ENCODE data around the gene MDC1. TPM values are rescaled to one million over a fixed set of nuclear protein-coding genes. Genes with fewer than 3 reads are reported as not detected.

Gene MDC1
- total and polyA plus RNA-seq, 2 of the 13 experiments (the other 11 are each of a cell fraction or from before 2014, with no cell fraction given) = 8.4 to 14.0 TPM

GRCh38 chr6:30742316-30743098 is 25.4 kb upstream of the MDC1 start, which contains the start of gene FLOT1 (continued):
- TF ChIP-seq ZNF660 (CRISPR knock-in tag; IDR thresholded peaks at IDR 0.05; ENCODE audit: borderline replicate concordance, low read depth) (no peak), ZFP41 (CRISPR knock-in tag; IDR thresholded peaks at IDR 0.05; ENCODE audit: borderline replicate concordance) (peak; percentile 47), TIGD3 (CRISPR knock-in tag; IDR thresholded peaks at IDR 0.05; ENCODE audit: borderline replicate concordance) (0 out of 2 replicates have a peak, but pooled peaks have one; percentile 77), ZBTB37 (CRISPR knock-in tag; IDR thresholded peaks at IDR 0.05) (peak; percentile 89), ARNTL (CRISPR knock-in tag; IDR thresholded peaks at IDR 0.05) (no peak; the same call in 1 of the 2 replicates), ZNF207 (IDR thresholded peaks at IDR 0.05; ENCODE audit: borderline replicate concordance) (no peak), JUND (CRISPR knock-in tag; IDR thresholded peaks at IDR 0.05) (peak; percentile 52; the same call in 1 of the 2 replicates), POLR2AphosphoS2 (IDR thresholded peaks at IDR 0.05; ENCODE audit: low read depth, low read length) (peak; percentile 75), HOXD1 (CRISPR knock-in tag; IDR thresholded peaks at IDR 0.05) (peak; percentile 3), ZNF501 (CRISPR knock-in tag; IDR thresholded peaks at IDR 0.05) (peak; percentile 98), ZNF724P (CRISPR knock-in tag; IDR thresholded peaks at IDR 0.05; ENCODE audit: borderline replicate concordance) (no peak), BRD4 (CRISPR knock-in tag; IDR thresholded peaks at IDR 0.05) (peak; percentile 38; the same call in 1 of the 2 replicates), ATF1 (CRISPR knock-in tag; IDR thresholded peaks at IDR 0.05) (no peak; the same call in 1 of the 2 replicates), ZNF598 (CRISPR knock-in tag; IDR thresholded peaks at IDR 0.05; ENCODE audit: borderline replicate concordance) (no peak; the same call in 1 of the 2 replicates), UBTF (CRISPR knock-in tag; IDR thresholded peaks at IDR 0.05) (peak; percentile 83), PBX3 (CRISPR knock-in tag; IDR thresholded peaks at IDR 0.05; ENCODE audit: borderline replicate concordance) (peak; percentile 77; the same call in 1 of the 2 replicates), TAF1 (CRISPR knock-in tag; IDR thresholded peaks at IDR 0.05) (peak; percentile 63), SUZ12 (IDR thresholded peaks at IDR 0.05; ENCODE audit: low read depth, low read length) (no peak), ZNF562 (CRISPR knock-in tag; IDR thresholded peaks at IDR 0.05; ENCODE audit: borderline replicate concordance) (0 out of 2 replicates have a peak, but pooled peaks have one; percentile 61), ZSCAN30 (CRISPR knock-in tag; IDR thresholded peaks at IDR 0.05) (peak; percentile 99), ZNF569 (CRISPR knock-in tag; IDR thresholded peaks at IDR 0.05; ENCODE audit: borderline replicate concordance) (peak; percentile 85; the same call in 1 of the 2 replicates), PPARG (CRISPR knock-in tag; conservative IDR thresholded peaks at IDR 0.05) (no peak)
- TF ChIP-seq, protein P1, sequence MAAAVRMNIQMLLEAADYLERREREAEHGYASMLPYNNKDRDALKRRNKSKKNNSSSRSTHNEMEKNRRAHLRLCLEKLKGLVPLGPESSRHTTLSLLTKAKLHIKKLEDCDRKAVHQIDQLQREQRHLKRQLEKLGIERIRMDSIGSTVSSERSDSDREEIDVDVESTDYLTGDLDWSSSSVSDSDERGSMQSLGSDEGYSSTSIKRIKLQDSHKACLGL (CRISPR knock-in tag; IDR thresholded peaks at IDR 0.05) = peak; percentile 84

Measured in HepG2 (cell line).